ENCODE measurements around the gene FURIN. TPM values are rescaled to one million over a fixed set of nuclear protein-coding genes. Genes with fewer than 3 reads are reported as not detected.

The FURIN gene
- polyA plus RNA-seq, 1 of the 3 experiments (the other 2 are of a cell fraction): 40.8 TPM

DNA sequence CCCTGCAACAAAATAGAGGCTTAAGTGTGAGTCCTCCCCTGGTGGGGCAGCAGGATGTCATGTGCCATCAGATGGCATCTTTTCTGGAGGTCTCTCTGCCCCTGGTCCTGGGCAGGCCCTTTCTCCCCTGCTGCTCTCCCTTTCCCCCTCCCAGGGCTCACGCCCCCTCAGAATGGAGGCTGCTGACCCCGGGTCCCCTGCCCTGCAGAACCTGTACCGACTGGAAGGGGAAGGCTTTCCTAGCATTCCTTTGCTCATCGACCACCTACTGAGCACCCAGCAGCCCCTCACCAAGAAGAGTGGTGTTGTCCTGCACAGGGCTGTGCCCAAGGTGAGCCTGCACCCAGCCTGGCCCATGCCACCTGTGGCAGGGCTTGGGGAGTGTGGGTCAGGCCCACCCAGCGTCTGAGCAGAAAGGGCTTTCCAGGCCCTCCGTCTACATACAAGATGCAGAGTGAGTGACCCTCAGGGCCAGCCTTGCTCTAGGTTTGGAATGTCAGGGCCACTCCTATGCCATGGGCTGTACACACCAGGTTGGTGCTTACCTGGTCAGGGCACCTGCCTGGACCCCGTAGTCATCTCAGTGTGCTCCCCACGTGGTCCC lies 23.1 kb downstream of the FURIN start:
- Histone ChIP-seq H2AFZ (ENCODE audit: low read depth) (no peak overlapping the region), H3K27me3 (ENCODE audit: insufficient read depth) (no peaks in the 10 kb centered on the region), H3K4me1 (ENCODE audit: control insufficient read depth in 1 of 2, insufficient read depth in 2 of 2, low read depth in 1 of 2, low read length in 1 of 2) (peaks cover 0 to 8% of the 10 kb centered on the region in 2 experiments; a peak in 1 of 4 replicates), H3K79me2 (ENCODE audit: insufficient read depth) (no peaks in the 10 kb centered on the region), H4K20me1 (ENCODE audit: insufficient read depth) (no peaks in the 10 kb centered on the region), H3K9me2 (no peaks in the 10 kb centered on the region), H3K9ac (no peak overlapping the region), H3K9me3 (no peaks in the 10 kb centered on the region), H3K4me3 (ENCODE audit: low read depth in 2 of 2, low read length in 1 of 2) (no peak overlapping the region), H3K27ac (ENCODE audit: low read depth in 2 of 2, low read length in 1 of 2) (no peak overlapping the region), H3K36me3 (replicated peaks in 1 of 2; ENCODE audit: control insufficient read depth in 1 of 2, insufficient read depth in 2 of 2, low read length in 1 of 2) (no peaks in the 10 kb centered on the region), H3K4me2 (no peak overlapping the region), H3F3A (replicated peaks; ENCODE audit: insufficient read depth) (no peaks in the 10 kb centered on the region)
- no peak for DNase-seq
- TF ChIP-seq ELF1 (IDR thresholded peaks at IDR 0.05) (no peak), RFX5 (IDR thresholded peaks at IDR 0.05; ENCODE audit: low read length) (no peak), RXRA (IDR thresholded peaks at IDR 0.05; ENCODE audit: borderline replicate concordance, low read depth) (no peak), TCF12 (IDR thresholded peaks at IDR 0.05) (no peak), NRF1 (IDR thresholded peaks at IDR 0.05; ENCODE audit: low read depth, low read length) (no peak), RCOR1 (IDR thresholded peaks at IDR 0.05; ENCODE audit: low read length) (no peak), EZH2phosphoT487 (IDR thresholded peaks at IDR 0.05; ENCODE audit: borderline replicate concordance, low read depth) (no peak), GABPA (IDR thresholded peaks at IDR 0.05; ENCODE audit: low read depth) (no peak), YY1 (IDR thresholded peaks at IDR 0.05; ENCODE audit: low read depth) (no peak)
- ChIA-PET POLR2A (no interaction called here), CTCF (interaction anchor here (0.6 kb wide), 1 partner anchor 26 kb away, joined by 3 read pairs; no protein-coding TSS in a partner anchor)
- 77% methylated on average over 4 of the region's 8 CpGs for WGBS (ENCODE audit: low lambda C conversion rate)

DNA sequence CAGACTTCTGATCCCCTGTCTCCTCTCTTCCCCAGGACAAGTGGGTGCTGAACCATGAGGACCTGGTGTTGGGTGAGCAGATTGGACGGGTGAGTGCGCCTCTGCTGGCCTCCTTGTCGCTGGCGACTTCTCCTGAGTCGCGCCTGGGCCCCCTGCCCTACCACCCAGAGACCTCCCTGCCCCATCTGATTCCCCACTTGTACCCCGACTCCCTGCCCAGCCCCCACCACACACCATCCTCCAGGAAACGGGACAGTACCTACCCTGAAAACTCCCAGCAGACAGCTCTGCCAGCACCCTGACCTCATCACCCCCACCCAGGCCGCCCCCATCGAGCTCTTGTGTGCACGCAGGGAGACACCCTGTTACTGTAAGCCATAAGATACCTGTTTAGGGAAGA lies 23.6 kb downstream of the FURIN start:
- no peak overlapping the region for H3K27ac ChIP-seq (ENCODE audit: low read depth in 2 of 2, low read length in 1 of 2)
- no peaks in the 10 kb centered on the region for H3K9me3 ChIP-seq
- no peaks in the 10 kb centered on the region for H3K9me2 ChIP-seq
- no peaks in the 10 kb centered on the region for H3F3A ChIP-seq (replicated peaks; ENCODE audit: insufficient read depth)
- H3K4me2 ChIP-seq: no peak overlapping the region
- no peak for DNase-seq
- peaks cover 0 to 8% of the 10 kb centered on the region in 2 experiments; a peak in 1 of 4 replicates for H3K4me1 ChIP-seq (ENCODE audit: control insufficient read depth in 1 of 2, insufficient read depth in 2 of 2, low read depth in 1 of 2, low read length in 1 of 2)
- H3K4me3 ChIP-seq (ENCODE audit: low read depth in 2 of 2, low read length in 1 of 2): no peak overlapping the region
- no peaks in the 10 kb centered on the region for H3K36me3 ChIP-seq (replicated peaks in 1 of 2; ENCODE audit: control insufficient read depth in 1 of 2, insufficient read depth in 2 of 2, low read length in 1 of 2)
- H2AFZ ChIP-seq (ENCODE audit: low read depth): no peak overlapping the region
- H3K9ac ChIP-seq: no peak overlapping the region
- no peaks in the 10 kb centered on the region for H4K20me1 ChIP-seq (ENCODE audit: insufficient read depth)
- no peaks in the 10 kb centered on the region for H3K79me2 ChIP-seq (ENCODE audit: insufficient read depth)
- WGBS (ENCODE audit: low lambda C conversion rate): 88% methylated on average over 11 of the region's 11 CpGs
- CTCF ChIA-PET: interaction anchor here (2.2 kb wide), 1 partner anchor 10 kb away, joined by 8 read pairs; the partner anchor contains the start of gene MAN2A2
- TF ChIP-seq TAF1 (IDR thresholded peaks at IDR 0.05; ENCODE audit: borderline replicate concordance, low read depth, low read length): no peak
- TF ChIP-seq, protein P1, sequence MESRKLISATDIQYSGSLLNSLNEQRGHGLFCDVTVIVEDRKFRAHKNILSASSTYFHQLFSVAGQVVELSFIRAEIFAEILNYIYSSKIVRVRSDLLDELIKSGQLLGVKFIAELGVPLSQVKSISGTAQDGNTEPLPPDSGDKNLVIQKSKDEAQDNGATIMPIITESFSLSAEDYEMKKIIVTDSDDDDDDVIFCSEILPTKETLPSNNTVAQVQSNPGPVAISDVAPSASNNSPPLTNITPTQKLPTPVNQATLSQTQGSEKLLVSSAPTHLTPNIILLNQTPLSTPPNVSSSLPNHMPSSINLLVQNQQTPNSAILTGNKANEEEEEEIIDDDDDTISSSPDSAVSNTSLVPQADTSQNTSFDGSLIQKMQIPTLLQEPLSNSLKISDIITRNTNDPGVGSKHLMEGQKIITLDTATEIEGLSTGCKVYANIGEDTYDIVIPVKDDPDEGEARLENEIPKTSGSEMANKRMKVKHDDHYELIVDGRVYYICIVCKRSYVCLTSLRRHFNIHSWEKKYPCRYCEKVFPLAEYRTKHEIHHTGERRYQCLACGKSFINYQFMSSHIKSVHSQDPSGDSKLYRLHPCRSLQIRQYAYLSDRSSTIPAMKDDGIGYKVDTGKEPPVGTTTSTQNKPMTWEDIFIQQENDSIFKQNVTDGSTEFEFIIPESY (IDR thresholded peaks at IDR 0.05; ENCODE audit: borderline replicate concordance, low read depth): no peak
- TF ChIP-seq, protein P2, sequence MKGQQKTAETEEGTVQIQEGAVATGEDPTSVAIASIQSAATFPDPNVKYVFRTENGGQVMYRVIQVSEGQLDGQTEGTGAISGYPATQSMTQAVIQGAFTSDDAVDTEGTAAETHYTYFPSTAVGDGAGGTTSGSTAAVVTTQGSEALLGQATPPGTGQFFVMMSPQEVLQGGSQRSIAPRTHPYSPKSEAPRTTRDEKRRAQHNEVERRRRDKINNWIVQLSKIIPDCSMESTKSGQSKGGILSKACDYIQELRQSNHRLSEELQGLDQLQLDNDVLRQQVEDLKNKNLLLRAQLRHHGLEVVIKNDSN (IDR thresholded peaks at IDR 0.05; ENCODE audit: borderline replicate concordance, low read depth): no peak
- no peak for TF ChIP-seq FOXJ3 (CRISPR knock-in tag; IDR thresholded peaks at IDR 0.05)
- no peak for TF ChIP-seq MXI1 (IDR thresholded peaks at IDR 0.05; ENCODE audit: low read depth, low read length)
- TF ChIP-seq TCF12 (IDR thresholded peaks at IDR 0.05): no peak
- TF ChIP-seq, protein P3, sequence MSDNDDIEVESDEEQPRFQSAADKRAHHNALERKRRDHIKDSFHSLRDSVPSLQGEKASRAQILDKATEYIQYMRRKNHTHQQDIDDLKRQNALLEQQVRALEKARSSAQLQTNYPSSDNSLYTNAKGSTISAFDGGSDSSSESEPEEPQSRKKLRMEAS (IDR thresholded peaks at IDR 0.05; ENCODE audit: low read depth): no peak
- TF ChIP-seq RFX5 (IDR thresholded peaks at IDR 0.05; ENCODE audit: low read length): no peak
- TF ChIP-seq FOXM1 (IDR thresholded peaks at IDR 0.05; ENCODE audit: low read depth): no peak
- no peak for TF ChIP-seq NFIC (IDR thresholded peaks at IDR 0.05; ENCODE audit: borderline replicate concordance)
- no peak for TF ChIP-seq RAD21 (IDR thresholded peaks at IDR 0.05; ENCODE audit: low read length)
- TF ChIP-seq FOSL2 (IDR thresholded peaks at IDR 0.05; ENCODE audit: borderline replicate concordance, low read depth): no peak
- TF ChIP-seq, protein P4, sequence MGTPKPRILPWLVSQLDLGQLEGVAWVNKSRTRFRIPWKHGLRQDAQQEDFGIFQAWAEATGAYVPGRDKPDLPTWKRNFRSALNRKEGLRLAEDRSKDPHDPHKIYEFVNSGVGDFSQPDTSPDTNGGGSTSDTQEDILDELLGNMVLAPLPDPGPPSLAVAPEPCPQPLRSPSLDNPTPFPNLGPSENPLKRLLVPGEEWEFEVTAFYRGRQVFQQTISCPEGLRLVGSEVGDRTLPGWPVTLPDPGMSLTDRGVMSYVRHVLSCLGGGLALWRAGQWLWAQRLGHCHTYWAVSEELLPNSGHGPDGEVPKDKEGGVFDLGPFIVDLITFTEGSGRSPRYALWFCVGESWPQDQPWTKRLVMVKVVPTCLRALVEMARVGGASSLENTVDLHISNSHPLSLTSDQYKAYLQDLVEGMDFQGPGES (IDR thresholded peaks at IDR 0.05; ENCODE audit: low read depth, low read length): no peak
- no peak for TF ChIP-seq NRF1 (IDR thresholded peaks at IDR 0.05; ENCODE audit: low read depth, low read length)
- no peak for TF ChIP-seq YY1 (IDR thresholded peaks at IDR 0.05; ENCODE audit: low read depth)
- TF ChIP-seq, protein P5, sequence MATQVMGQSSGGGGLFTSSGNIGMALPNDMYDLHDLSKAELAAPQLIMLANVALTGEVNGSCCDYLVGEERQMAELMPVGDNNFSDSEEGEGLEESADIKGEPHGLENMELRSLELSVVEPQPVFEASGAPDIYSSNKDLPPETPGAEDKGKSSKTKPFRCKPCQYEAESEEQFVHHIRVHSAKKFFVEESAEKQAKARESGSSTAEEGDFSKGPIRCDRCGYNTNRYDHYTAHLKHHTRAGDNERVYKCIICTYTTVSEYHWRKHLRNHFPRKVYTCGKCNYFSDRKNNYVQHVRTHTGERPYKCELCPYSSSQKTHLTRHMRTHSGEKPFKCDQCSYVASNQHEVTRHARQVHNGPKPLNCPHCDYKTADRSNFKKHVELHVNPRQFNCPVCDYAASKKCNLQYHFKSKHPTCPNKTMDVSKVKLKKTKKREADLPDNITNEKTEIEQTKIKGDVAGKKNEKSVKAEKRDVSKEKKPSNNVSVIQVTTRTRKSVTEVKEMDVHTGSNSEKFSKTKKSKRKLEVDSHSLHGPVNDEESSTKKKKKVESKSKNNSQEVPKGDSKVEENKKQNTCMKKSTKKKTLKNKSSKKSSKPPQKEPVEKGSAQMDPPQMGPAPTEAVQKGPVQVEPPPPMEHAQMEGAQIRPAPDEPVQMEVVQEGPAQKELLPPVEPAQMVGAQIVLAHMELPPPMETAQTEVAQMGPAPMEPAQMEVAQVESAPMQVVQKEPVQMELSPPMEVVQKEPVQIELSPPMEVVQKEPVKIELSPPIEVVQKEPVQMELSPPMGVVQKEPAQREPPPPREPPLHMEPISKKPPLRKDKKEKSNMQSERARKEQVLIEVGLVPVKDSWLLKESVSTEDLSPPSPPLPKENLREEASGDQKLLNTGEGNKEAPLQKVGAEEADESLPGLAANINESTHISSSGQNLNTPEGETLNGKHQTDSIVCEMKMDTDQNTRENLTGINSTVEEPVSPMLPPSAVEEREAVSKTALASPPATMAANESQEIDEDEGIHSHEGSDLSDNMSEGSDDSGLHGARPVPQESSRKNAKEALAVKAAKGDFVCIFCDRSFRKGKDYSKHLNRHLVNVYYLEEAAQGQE (IDR thresholded peaks at IDR 0.05; ENCODE audit: low read depth, low read length): no peak
- no peak for TF ChIP-seq ELF1 (IDR thresholded peaks at IDR 0.05)
- POLR2A ChIA-PET: no interaction called here
- no peaks in the 10 kb centered on the region for H3K27me3 ChIP-seq (ENCODE audit: insufficient read depth)
